ENCODE data around the gene TRPM3.

GRCh38 chr9:70553707-70554673 is 567.4 kb downstream of the TRPM3 start:
- TF ChIP-seq MAX (IDR thresholded peaks at IDR 0.05) = no peak
- peak in 1 of 2 experiments; percentile 75; a peak in 1 of 3 replicates for TF ChIP-seq POLR2A (IDR thresholded peaks at IDR 0.05; ENCODE audit: control extremely low read depth in 1 of 2, low read depth in 2 of 2, low read length in 2 of 2)
- no peak for TF ChIP-seq BRCA1 (IDR thresholded peaks at IDR 0.05; ENCODE audit: low read depth, low read length)
- no peak for TF ChIP-seq BACH1 (IDR thresholded peaks at IDR 0.05; ENCODE audit: low read length)
- TF ChIP-seq CTCF (IDR thresholded peaks at IDR 0.05; ENCODE audit: control extremely low read depth in 1 of 3, insufficient read depth in 1 of 3, low read depth in 1 of 3, low read length in 3 of 3) = no peak
- no peak for TF ChIP-seq SRF (IDR thresholded peaks at IDR 0.05; ENCODE audit: low read depth, low read length)
- TF ChIP-seq POLR2AphosphoS5 (IDR thresholded peaks at IDR 0.05; ENCODE audit: low read depth, low read length) = peak; percentile 66

Data from H1 (cell line).